ENCODE data around the gene CEP164.

CEP164 gene

GRCh38 chr11:117423046-117423575, 95.5 kb downstream of the CEP164 start:
- no peak for DNase-seq

DNA sequence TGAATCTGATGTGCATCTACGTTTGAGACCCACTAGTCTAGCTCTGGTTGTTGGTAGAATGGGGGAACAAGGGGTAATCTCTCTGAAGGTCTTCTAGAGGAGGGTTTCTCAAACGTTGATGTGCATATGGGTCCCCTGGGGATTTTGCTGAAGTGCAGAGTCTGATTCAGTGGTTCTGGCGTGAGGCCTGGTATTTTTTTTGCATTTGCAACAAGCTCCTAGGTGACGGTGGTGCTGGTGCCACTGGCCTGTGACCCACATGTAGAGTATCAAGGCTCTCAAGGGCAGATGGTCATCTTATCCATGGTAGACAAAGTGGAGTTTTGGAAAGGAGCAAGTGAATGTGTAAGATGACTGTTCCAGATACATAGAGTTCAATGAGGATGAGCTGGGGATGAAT, 97.1 kb downstream of the CEP164 start:
- no peak for DNase-seq

DNA sequence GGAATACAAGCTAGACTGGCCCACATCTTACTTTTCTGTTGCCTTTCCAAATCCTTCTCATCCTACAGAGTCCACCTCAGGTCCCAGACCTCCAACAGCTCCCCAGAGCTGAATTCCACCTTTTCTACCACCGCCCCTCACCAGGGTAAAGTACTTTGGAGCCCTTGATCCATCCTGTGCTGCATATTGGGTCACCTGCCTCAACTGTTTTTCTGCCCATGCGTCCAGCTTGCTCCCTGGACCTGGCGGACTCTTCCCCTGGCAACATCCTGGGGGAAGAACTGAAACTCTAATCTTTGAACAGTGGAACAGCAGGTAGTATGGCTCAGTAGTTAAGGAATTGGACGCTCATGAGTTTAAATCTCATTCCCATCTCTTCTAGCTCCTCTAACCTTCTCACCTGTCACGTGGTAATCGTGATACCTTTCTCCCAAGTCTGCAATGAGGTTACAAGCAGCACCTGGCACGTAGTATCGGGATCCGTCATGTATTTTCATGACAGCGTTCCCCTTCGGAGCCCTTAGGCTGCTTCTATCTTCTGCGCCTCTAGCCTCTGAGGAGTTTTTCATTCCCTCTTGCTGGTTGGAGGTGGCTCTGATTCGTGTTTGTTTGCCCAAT, 98.1 kb downstream of the CEP164 start:
- no peak for DNase-seq

DNA sequence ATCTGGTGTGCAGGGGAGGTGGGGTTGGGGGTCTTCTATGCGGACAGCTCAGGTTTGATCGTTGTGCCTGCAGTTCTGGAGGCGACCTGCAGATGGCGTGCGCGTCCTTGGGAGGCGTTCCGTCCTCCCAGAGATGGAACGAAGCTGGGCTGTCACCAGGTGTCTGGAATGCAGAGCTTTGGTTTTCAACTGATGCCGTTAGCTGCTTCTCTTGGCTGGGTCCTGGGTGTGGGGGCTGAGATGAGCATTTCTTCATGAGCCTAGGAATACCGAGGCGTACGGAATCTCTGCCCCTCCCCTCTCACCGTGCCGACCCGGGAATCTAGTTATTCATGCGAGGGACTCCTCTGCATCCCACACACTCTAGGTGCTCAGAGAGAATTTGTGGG, 98.6 kb downstream of the CEP164 start:
- DNase-seq, result peak; percentile 72

DNA sequence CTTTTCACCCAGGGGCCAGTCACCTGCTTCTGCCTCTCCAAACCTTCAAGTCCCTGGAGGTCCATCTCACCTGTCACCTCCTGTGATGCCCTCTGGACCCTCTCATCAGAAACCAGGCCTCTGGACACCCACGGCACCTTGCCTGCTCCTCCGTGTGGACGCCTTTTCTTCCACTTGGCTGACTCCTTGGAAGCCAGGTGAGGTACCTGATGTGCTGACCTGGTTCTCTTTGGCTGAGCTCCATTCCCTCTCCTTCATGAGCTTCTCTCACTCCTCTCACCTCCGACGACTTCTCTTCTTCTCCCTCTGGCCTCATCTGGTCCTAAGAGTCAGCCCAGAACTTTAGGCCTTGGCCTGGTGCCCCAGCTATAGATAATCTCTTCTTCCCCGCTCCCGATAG, 99.3 kb downstream of the CEP164 start:
- no peak for DNase-seq

DNA sequence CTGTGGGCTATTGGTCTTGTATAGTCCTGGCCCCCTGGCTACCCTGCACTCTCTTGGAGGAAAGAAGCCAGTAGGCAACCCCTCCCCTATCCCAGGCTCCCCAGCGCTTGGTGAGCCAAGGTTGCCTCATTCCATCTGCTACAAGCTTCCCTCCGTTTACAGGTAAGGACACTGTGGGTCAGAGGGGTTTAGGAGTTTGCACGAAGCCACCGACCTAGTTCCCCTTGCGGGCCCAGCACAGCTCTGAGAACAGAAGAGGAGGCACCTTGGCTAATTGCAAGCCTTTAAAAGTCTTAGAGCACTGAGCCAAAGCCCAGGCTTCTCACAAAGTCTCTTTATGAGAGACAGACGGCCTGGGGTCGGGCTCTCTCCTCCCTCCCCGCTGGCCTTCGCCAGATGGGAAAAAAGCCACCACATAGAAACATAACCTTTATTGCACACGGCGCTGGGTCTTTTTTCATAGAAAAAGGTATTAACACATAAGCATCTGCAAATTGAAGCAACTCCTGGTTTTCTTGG, 99.8 kb downstream of the CEP164 start:
- DNase-seq, result no peak

GRCh38 chr11:117428186-117428855, 100.7 kb downstream of the CEP164 start:
- DNase-seq, result no peak

DNA sequence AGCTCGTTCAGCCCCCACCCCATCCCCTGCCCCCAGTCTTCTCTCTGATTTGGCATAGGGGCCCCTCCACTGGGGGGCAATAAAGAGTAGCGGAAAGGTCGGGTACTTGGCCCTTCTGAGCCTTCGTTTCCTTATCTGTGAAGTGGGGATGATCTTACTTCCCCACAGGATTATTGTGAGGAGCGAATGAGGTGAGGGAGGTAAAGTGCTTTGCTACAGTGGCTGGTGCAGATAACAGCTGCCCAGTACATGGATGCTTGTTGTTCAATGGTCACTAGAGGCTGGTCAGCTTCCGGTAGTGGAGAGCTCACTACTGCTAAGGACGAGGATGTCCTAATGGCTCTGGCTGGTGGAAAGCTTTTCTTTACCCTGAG, 101.2 kb downstream of the CEP164 start:
- DNase-seq, result no peak

DNA sequence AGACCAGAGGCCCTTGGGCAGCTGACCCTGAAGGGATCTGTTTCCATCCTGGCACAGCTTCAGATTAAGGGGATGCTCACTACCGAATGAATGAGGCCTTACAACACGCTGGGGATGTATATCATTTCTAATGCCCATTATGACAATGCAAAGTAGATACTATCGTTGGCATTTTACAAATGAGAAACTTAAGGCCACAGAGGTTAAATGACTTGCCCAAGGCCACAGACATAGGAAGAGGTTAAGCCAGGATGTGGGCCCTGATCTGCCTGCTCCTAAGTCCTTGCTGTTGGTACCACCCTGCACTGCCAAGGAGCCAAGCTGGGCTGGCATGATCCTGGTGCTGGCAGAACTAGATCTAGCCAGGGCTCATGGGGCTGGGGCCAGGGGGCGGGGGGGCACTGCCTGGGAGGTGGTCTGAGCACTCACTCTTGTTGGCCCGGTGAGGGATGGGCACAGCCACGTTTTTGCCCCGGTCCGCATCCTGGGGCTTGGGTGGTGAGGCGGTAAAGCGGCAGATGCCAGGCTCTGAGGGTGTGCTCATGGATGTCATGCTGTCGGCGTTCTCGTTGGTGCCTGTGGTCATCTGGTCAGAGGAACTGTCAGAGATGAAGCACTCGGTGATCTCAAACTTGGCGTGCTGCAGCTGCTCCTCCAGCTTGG, 102.8 kb downstream of the CEP164 start:
- DNase-seq, result no peak

DNA sequence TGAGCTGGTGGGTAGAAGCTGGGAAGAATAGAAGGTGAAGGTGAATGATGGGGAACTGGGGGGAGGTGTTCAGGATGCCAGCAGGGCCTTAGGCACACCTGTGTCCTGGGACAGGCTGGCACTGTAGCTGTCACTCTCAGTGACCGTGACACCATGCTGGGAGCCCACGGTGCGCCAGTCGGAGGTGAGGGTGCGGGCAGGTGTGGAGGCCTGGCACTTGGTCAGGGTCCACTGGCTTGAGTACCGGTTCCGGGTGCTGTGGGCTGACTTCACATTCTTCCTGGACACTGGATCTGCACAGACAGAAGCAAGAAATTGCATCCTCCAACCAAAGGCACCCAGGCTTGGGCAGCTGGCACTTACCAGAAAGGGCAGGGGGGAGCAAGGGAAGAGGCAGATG, 103.8 kb downstream of the CEP164 start:
- DNase-seq, result no peak

GRCh38 chr11:117433717-117434116, 106.1 kb downstream of the CEP164 start:
- DNase-seq, result no peak

- no peak for DNase-seq
Measured at GRCh38 chr11:117434481-117434880, 106.8 kb downstream of the CEP164 start.

GRCh38 chr11:117435326-117435725, 107.7 kb downstream of the CEP164 start:
- DNase-seq, result no peak

- DNase-seq, result no peak
Measured at GRCh38 chr11:117437041-117437790, 109.6 kb downstream of the CEP164 start.

DNA sequence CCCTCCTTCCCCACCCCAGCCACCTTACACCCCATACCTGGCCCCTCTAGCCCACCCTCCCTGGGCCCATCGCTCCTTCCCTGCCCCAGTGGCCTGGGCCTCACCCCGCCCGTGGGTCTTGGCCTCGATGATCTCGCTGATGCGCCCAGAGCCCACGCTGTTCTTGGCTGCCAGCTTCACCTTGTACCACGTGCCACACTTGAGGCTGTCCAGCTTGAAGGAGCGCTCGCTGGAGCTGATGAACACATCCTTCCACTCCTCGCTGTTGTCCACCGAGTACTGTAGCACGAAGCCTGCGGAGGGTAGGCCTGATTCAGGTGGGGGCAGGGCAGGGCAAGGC, 110.1 kb downstream of the CEP164 start:
- DNase-seq, result no peak

DNA sequence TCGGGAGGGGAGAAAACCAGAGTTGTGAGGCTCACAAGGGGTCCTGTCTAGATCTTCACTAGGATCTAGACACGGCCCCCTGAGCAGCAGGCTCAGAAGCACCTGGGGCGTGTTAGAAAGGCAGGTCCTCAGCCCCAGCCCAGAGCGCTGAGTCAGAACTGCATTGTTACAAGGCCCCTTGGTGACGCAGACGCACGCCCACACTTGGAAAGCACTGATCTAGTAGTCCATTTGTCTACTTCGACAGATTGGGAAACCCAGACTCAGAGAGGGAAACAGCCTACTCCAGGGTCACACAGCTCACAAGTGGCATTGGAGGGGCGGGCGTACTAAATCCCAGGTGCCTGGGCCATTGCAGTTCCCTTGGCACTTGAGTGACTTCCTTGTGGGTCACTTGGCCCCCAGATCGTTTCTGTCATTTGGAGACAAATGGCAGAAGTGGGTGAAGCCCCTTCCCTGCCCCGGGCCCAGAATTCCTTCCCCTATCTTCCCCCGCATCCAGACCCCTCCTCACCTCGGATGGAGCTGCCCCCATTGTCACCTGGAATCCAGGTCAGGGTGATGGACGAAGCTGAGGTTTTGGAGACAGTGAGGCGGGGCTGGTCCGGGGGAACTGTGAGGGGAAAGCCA, 110.8 kb downstream of the CEP164 start:
- no peak for DNase-seq

DNA sequence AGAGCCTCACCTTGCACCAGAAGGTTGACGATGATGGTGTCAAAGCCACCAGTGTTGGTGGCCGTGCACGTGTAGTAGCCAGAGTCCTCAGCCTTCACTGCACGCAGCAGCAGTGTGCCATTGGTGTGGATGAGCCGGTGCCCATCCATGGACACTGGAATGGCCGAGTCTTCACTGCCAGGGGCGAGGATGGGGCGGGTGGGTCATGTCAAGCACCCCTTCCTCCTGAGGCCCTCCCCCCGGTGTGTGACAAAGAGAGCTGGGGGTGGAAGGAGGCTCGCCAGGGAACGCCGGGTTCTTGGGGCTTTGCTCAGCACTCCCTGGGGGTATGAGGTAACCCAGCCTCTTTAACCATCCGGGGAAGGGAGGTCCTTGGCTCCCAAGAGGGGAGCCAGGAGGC, 111.6 kb downstream of the CEP164 start:
- DNase-seq, result no peak

DNA sequence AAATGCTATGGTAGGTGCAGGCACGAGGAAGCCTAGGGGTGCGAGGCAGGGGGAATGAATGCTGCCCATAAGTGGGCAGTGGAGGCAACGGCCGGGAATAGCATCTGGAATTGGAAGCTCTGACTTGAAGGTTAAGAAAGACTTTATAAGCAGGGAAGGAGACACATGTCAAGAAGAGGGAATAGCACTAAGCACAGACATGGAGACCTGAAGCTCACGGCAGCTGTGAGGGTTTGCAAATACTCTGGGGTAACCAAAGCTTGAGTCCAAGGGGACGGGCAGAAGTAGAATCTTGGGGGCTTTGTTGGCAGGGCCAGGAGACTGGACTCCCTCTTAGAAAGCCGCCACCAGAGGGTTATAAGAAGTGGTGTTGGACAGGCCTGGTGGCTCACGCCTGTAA, 112.6 kb downstream of the CEP164 start:
- no peak for DNase-seq

GRCh38 chr11:117441146-117441975, 113.7 kb downstream of the CEP164 start:
- DNase-seq, result no peak

- no peak for DNase-seq
Measured at GRCh38 chr11:117442049-117442868, 114.6 kb downstream of the CEP164 start.

DNA sequence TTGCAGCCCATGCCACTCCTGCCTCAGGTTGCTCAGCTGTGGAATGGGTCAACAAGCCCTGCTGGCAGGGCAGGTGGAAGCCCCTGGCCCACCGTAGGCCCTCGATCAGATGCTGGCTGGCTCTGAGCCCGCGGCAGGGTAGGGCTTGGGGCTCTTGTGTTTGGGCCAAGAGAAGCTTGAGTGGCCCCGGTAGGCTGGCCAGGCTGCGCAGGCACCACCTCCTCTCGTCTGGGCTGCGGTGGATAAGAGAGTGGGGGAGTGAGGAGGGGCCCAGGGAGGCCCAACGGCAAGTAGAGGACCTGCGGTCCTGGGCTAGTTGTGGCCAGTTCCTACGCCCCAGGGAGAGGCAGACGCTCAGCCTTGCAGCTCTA, 115.2 kb downstream of the CEP164 start:
- no peak for DNase-seq

Measured in right hindlimb (tissue), 1 donor.